PC-9 (cell line): ENCODE results near the gene TUBD1. TPM values are rescaled to one million over a fixed set of nuclear protein-coding genes. Genes with fewer than 3 reads are reported as not detected.

Experiments
- BruUV-seq: library from RNA; stranded (reverse); fragments of 400-500 nt; replicated peaks from 2 replicates; lab custom pipeline; 2021; lab: Mats Ljungman, UMichigan
- CTCF ChIA-PET: fragments of 300-600 bp; sonication (Branson Sonifier 250); formaldehyde crosslinking; loops from one replicate; lab custom pipeline; 2022; ENCODE audit warnings: antibody characterized with exemption; lab: Charles Lee
- POLR2A ChIA-PET: fragments of 300-600 bp; sonication (Branson Sonifier 250); formaldehyde crosslinking; loops from one replicate; lab custom pipeline; 2022; ENCODE audit warnings: antibody characterized with exemption; ENCODE audit not compliant: unreplicated experiment; lab: Charles Lee
- DNase-seq, 2 experiments: peaks; one replicate each; pipeline versions ENCODE4 v3.0.0 to v3.0.0-alpha.2; 2015 to 2022; ENCODE audit warnings: mixed read lengths in 1 of 2
- H2AFZ ChIP-seq: fragments of 200-600 bp; sonication (generic); 2 replicates; pipeline ENCODE4 v1.8.1; 2017; ENCODE audit warnings: antibody characterized with exemption
- H3F3A ChIP-seq: fragments of 200-600 bp; sonication (generic); 2 replicates; pipeline ENCODE4 v1.8.1; 2017; ENCODE audit warnings: antibody characterized with exemption, mild to moderate bottlenecking, low read depth; ENCODE audit not compliant: insufficient read depth
- H3K27ac ChIP-seq: fragments of 200-600 bp; sonication (generic); 2 replicates; pipeline ENCODE4 v1.6.1; 2016; ENCODE audit warnings: mixed run types
- H3K27me3 ChIP-seq: fragments of 200-600 bp; sonication (generic); 2 replicates; pipeline ENCODE4 v1.6.1; 2016; ENCODE audit warnings: low read depth, mixed run types; ENCODE audit not compliant: insufficient read depth
- H3K36me3 ChIP-seq: fragments of 200-600 bp; sonication (generic); 2 replicates; pipeline ENCODE4 v1.6.1; 2016; ENCODE audit warnings: low read depth, mixed run types
- H3K4me1 ChIP-seq: fragments of 200-600 bp; sonication (generic); replicated peaks from 2 replicates; pipeline ENCODE4 v1.6.1; 2016; ENCODE audit warnings: mixed run types; ENCODE audit not compliant: insufficient read depth
- H3K4me2 ChIP-seq: fragments of 200-600 bp; sonication (generic); 2 replicates; pipeline ENCODE4 v1.6.1; 2017; ENCODE audit warnings: mixed run types
- H3K4me3 ChIP-seq: fragments of 200-600 bp; sonication (generic); 2 replicates; pipeline ENCODE4 v1.6.1; 2016; ENCODE audit warnings: mixed run types
- H3K79me2 ChIP-seq: fragments of 200-600 bp; sonication (generic); 2 replicates; pipeline ENCODE4 v1.6.1; 2017; ENCODE audit warnings: low read depth, mixed run types
- H3K9me2 ChIP-seq: fragments of 200-600 bp; sonication (generic); 2 replicates; pipeline ENCODE4 v1.8.1; 2017; ENCODE audit warnings: mild to moderate bottlenecking; ENCODE audit not compliant: insufficient read depth
- H3K9me3 ChIP-seq: fragments of 200-600 bp; sonication (generic); 2 replicates; pipeline ENCODE4 v1.8.1; 2016; ENCODE audit warnings: low read depth; ENCODE audit not compliant: insufficient read depth
- H4K20me1 ChIP-seq: fragments of 200-600 bp; sonication (generic); 2 replicates; pipeline ENCODE4 v1.8.1; 2017; ENCODE audit not compliant: insufficient read depth
- EZH2 ChIP-seq: fragments of 200-600 bp; sonication (generic); IDR thresholded peaks from 2 replicates; pipeline ENCODE4 v1.8.0; 2017; ENCODE audit warnings: antibody characterized with exemption, low read depth
- intact Hi-C: fragments of 100-400 bp; cut with micrococcal nuclease; formaldehyde crosslinking; loops from one replicate; pipeline ENCODE4 v1.10.0; 2022; ENCODE audit not compliant: unreplicated experiment
- total RNA-seq: library from RNA; stranded (reverse); gene quantifications from 2 replicates; pipeline ENCODE4 v1.2.3, GENCODE V29; 2021
- TF ChIP-seq, protein P1 (sequence below): fragments of 200-600 bp; sonication (generic); conservative IDR thresholded peaks from 2 replicates; pipeline ENCODE4 v1.6.1; 2017; ENCODE audit warnings: mixed run types, antibody characterized with exemption, mild to moderate bottlenecking, moderate library complexity

TUBD1 gene
- total RNA-seq, 1 experiment from 2014 or later: 13.5 TPM

- Histone ChIP-seq H3K27ac (peak overlapping the region; percentile 15; the same call in 1 of the 2 replicates), H3K4me3 (no peak overlapping the region), H4K20me1 (peaks cover 35% of the 10 kb centered on the region; the same call in 1 of the 2 replicates), H3K9me2 (no peaks in the 10 kb centered on the region), H3K9me3 (no peaks in the 10 kb centered on the region), H3K79me2 (peaks cover 67% of the 10 kb centered on the region), H3F3A (peaks cover 30% of the 10 kb centered on the region), H3K36me3 (0 out of 2 replicates have a peak, but pooled peaks cover 7% of the 10 kb centered on the region), H3K27me3 (no peaks in the 10 kb centered on the region), H3K4me1 (no peaks in the 10 kb centered on the region), H2AFZ (no peak overlapping the region), H3K4me2 (no peak overlapping the region)
- POLR2A ChIA-PET: interaction anchor here (0.7 kb wide), 1 partner anchor 323 kb away, joined by 3 read pairs; no protein-coding TSS in a partner anchor
- no peak for TF ChIP-seq EZH2
- TF ChIP-seq, protein P1, sequence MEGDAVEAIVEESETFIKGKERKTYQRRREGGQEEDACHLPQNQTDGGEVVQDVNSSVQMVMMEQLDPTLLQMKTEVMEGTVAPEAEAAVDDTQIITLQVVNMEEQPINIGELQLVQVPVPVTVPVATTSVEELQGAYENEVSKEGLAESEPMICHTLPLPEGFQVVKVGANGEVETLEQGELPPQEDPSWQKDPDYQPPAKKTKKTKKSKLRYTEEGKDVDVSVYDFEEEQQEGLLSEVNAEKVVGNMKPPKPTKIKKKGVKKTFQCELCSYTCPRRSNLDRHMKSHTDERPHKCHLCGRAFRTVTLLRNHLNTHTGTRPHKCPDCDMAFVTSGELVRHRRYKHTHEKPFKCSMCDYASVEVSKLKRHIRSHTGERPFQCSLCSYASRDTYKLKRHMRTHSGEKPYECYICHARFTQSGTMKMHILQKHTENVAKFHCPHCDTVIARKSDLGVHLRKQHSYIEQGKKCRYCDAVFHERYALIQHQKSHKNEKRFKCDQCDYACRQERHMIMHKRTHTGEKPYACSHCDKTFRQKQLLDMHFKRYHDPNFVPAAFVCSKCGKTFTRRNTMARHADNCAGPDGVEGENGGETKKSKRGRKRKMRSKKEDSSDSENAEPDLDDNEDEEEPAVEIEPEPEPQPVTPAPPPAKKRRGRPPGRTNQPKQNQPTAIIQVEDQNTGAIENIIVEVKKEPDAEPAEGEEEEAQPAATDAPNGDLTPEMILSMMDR: no peak
- intact Hi-C loops: no loop called here
- BruUV-seq: no TSS peak
- CTCF ChIA-PET: no interaction called here
- DNase-seq: no peak
Measured at GRCh38 chr17:59907467-59907866, 14.7 kb upstream of the TUBD1 start.

GRCh38 chr17:59903455-59903854 is 10.7 kb upstream of the TUBD1 start:
- intact Hi-C loops: no loop called here
- H3K9me3 ChIP-seq: no peaks in the 10 kb centered on the region
- H3K4me1 ChIP-seq: no peaks in the 10 kb centered on the region
- no TSS peak for BruUV-seq
- no peak overlapping the region for H2AFZ ChIP-seq
- no peak overlapping the region for H3K4me2 ChIP-seq
- no peaks in the 10 kb centered on the region for H3K27me3 ChIP-seq
- H3K36me3 ChIP-seq: no peaks in the 10 kb centered on the region
- H3K9me2 ChIP-seq: no peaks in the 10 kb centered on the region
- H3K79me2 ChIP-seq: peaks cover 89% of the 10 kb centered on the region
- CTCF ChIA-PET: no interaction called here
- H4K20me1 ChIP-seq: peaks cover 52% of the 10 kb centered on the region
- DNase-seq: no peak
- TF ChIP-seq, protein P1: no peak
- no peak for TF ChIP-seq EZH2
- no peak overlapping the region for H3K27ac ChIP-seq
- peaks cover 12% of the 10 kb centered on the region for H3F3A ChIP-seq
- POLR2A ChIA-PET: no interaction called here
- H3K4me3 ChIP-seq: no peak overlapping the region

DNA sequence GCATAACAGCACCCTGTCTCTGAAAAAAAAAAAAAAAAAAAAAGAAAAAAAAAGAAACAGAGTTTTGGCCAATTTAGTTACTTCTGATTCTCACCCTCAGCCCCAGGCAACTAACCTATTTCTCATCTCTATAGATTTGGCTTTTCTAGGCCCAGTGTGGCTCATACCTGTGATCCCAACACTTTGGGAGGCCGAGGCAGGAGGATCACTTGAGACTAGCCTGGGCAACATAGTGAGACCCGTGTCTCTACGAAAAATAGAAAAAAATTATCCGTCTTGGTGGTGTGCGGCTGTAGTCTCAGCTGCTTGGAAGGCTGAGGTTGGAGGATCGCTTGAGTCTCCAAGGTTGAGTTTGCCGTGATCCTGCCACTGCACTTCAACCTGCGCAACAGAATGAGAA is 8.9 kb upstream of the TUBD1 start:
- no peaks in the 10 kb centered on the region for H3K4me1 ChIP-seq
- POLR2A ChIA-PET: no interaction called here
- H3K4me2 ChIP-seq: no peak overlapping the region
- no peak overlapping the region for H3K27ac ChIP-seq
- no peak overlapping the region for H2AFZ ChIP-seq
- no peak for DNase-seq
- H3F3A ChIP-seq: peaks cover 7% of the 10 kb centered on the region
- no peaks in the 10 kb centered on the region for H3K9me2 ChIP-seq
- TF ChIP-seq, protein P1: no peak
- no peak for TF ChIP-seq EZH2
- CTCF ChIA-PET: interaction anchor here (0.6 kb wide), 1 partner anchor 9 kb away, joined by 3 read pairs; no protein-coding TSS in a partner anchor
- intact Hi-C loops: no loop called here
- no peaks in the 10 kb centered on the region for H3K27me3 ChIP-seq
- no peaks in the 10 kb centered on the region for H3K9me3 ChIP-seq
- peaks cover 96% of the 10 kb centered on the region for H3K79me2 ChIP-seq
- no peak overlapping the region for H3K4me3 ChIP-seq
- no peaks in the 10 kb centered on the region for H3K36me3 ChIP-seq
- BruUV-seq: no TSS peak
- peaks cover 53% of the 10 kb centered on the region for H4K20me1 ChIP-seq
